H9 (cell line): Measurements from ENCODE around the gene MGAT5. TPM values are rescaled to one million over a fixed set of nuclear protein-coding genes. Genes with fewer than 3 reads are reported as not detected.

Source experiments
- DNase-seq: peaks from one replicate; pipeline ENCODE4 v3.0.0-alpha.2; 2017
- H2AFZ ChIP-seq: one replicate; pipeline ENCODE4 v1.6.1; 2013; ENCODE audit warnings: mild to moderate bottlenecking, low read length, control low read depth, moderate library complexity
- H2AK5ac ChIP-seq: 2 replicates; pipeline ENCODE4 v1.6.1; 2013; ENCODE audit warnings: low read length, control low read depth, mixed read lengths; ENCODE audit not compliant: insufficient read length
- H2BK120ac ChIP-seq: one replicate; pipeline ENCODE4 v1.6.1; 2013; ENCODE audit warnings: low read depth, mild to moderate bottlenecking, low read length, control low read depth, inconsistent platforms; ENCODE audit not compliant: poor library complexity, severe bottlenecking
- H2BK12ac ChIP-seq: 2 replicates; pipeline ENCODE4 v1.6.1; 2013; ENCODE audit warnings: low read length, control low read depth, mixed read lengths, low read depth; ENCODE audit not compliant: insufficient read length
- H2BK15ac ChIP-seq: 2 replicates; pipeline ENCODE4 v1.6.1; 2013; ENCODE audit warnings: low read depth, low read length, control low read depth
- H2BK20ac ChIP-seq: one replicate; pipeline ENCODE4 v1.6.1; 2013; ENCODE audit warnings: low read depth, mild to moderate bottlenecking, low read length, control low read depth, inconsistent platforms; ENCODE audit not compliant: poor library complexity, severe bottlenecking
- H2BK5ac ChIP-seq: 2 replicates; pipeline ENCODE4 v1.6.1; 2013; ENCODE audit warnings: low read length, control low read depth, mixed read lengths; ENCODE audit not compliant: insufficient read length
- H3K14ac ChIP-seq: 2 replicates; pipeline ENCODE4 v1.6.1; 2013; ENCODE audit warnings: low read length, control low read depth; ENCODE audit not compliant: insufficient read depth
- H3K18ac ChIP-seq: 2 replicates; pipeline ENCODE4 v1.6.1; 2013; ENCODE audit warnings: low read depth, mild to moderate bottlenecking, mixed read lengths, low read length, control low read depth; ENCODE audit not compliant: insufficient read length
- H3K23ac ChIP-seq: 2 replicates; pipeline ENCODE4 v1.6.1; 2013; ENCODE audit warnings: low read length, control low read depth, mixed read lengths, low read depth; ENCODE audit not compliant: insufficient read length
- H3K23me2 ChIP-seq: 2 replicates; pipeline ENCODE4 v1.6.1; 2013; ENCODE audit warnings: low read depth, mild to moderate bottlenecking, mixed read lengths, low read length, control low read depth; ENCODE audit not compliant: insufficient read length, poor library complexity, severe bottlenecking
- H3K27ac ChIP-seq: 2 replicates; pipeline ENCODE4 v1.5.1; 2013; ENCODE audit warnings: low read length, control low read depth, mixed read lengths, low read depth; ENCODE audit not compliant: insufficient read length
- H3K27me3 ChIP-seq: 2 replicates; pipeline ENCODE4 v1.6.1; 2013; ENCODE audit warnings: low read length, control low read depth, inconsistent platforms; ENCODE audit not compliant: insufficient read depth
- H3K4ac ChIP-seq: 2 replicates; pipeline ENCODE4 v1.6.1; 2013; ENCODE audit warnings: low read depth, mild to moderate bottlenecking, control low read depth, inconsistent platforms, low read length, moderate library complexity
- H3K4me1 ChIP-seq: 2 replicates; pipeline ENCODE4 v1.6.1; 2013; ENCODE audit warnings: low read length, control low read depth, inconsistent platforms; ENCODE audit not compliant: insufficient read depth
- H3K4me2 ChIP-seq: 2 replicates; pipeline ENCODE4 v1.6.1; 2013; ENCODE audit warnings: low read length, control low read depth, mixed read lengths; ENCODE audit not compliant: insufficient read length, insufficient read depth
- H3K56ac ChIP-seq: 2 replicates; pipeline ENCODE4 v1.6.1; 2013; ENCODE audit warnings: low read depth, mild to moderate bottlenecking, mixed read lengths, low read length, control low read depth; ENCODE audit not compliant: insufficient read length
- H3K79me1 ChIP-seq: 2 replicates; pipeline ENCODE4 v1.6.1; 2013; ENCODE audit warnings: low read depth, mild to moderate bottlenecking, moderate library complexity, low read length, control low read depth, inconsistent platforms; ENCODE audit not compliant: insufficient read depth, poor library complexity, severe bottlenecking
- H3K79me2 ChIP-seq: 2 replicates; pipeline ENCODE4 v1.6.1; 2013; ENCODE audit warnings: low read length, control low read depth, inconsistent platforms; ENCODE audit not compliant: insufficient read depth
- H3K9ac ChIP-seq: 2 replicates; pipeline ENCODE4 v1.6.1; 2013; ENCODE audit warnings: low read length, control low read depth, mixed read lengths; ENCODE audit not compliant: insufficient read length; ENCODE audit errors: extremely low read depth
- H3K9me3 ChIP-seq: one replicate; pipeline ENCODE4 v1.6.1; 2013; ENCODE audit warnings: low read depth, low read length, inconsistent platforms; ENCODE audit not compliant: control insufficient read depth
- H3T11ph ChIP-seq: one replicate; pipeline ENCODE4 v1.6.1; 2013; ENCODE audit warnings: mild to moderate bottlenecking, low read length, control low read depth, inconsistent platforms
- H4K20me1 ChIP-seq: one replicate; pipeline ENCODE4 v1.6.1; 2013; ENCODE audit not compliant: control insufficient read depth, insufficient read length, insufficient read depth
- H4K5ac ChIP-seq: 2 replicates; pipeline ENCODE4 v1.6.1; 2013; ENCODE audit warnings: low read depth, mild to moderate bottlenecking, mixed read lengths, low read length, control low read depth; ENCODE audit not compliant: insufficient read length
- H4K8ac ChIP-seq: replicated peaks from 2 replicates; pipeline ENCODE4 v1.6.1; 2013; ENCODE audit warnings: low read length, control low read depth, mixed read lengths, low read depth; ENCODE audit not compliant: insufficient read length
- H4K91ac ChIP-seq: 2 replicates; pipeline ENCODE4 v1.6.1; 2013; ENCODE audit warnings: low read depth, mild to moderate bottlenecking, moderate library complexity, mixed read lengths, low read length, control low read depth; ENCODE audit not compliant: insufficient read length
- H3K27ac Mint-ChIP-seq, 3 experiments: 2 replicates in 2 of 3; 3 replicates in 1 of 3; pipeline ENCODE4 v1.8.0; 2020 to 2021; ENCODE audit warnings: mixed read lengths in 3 of 3, mild to moderate bottlenecking in 1 of 3, moderate library complexity in 1 of 3
- H3K27me3 Mint-ChIP-seq: 2 replicates; pipeline ENCODE4 v1.8.0; 2021; ENCODE audit warnings: low read depth, mild to moderate bottlenecking, moderate library complexity, mixed read lengths
- H3K36me3 Mint-ChIP-seq, 3 experiments: 2 replicates in 2 of 3; 3 replicates in 1 of 3; pipeline ENCODE4 v1.8.0; 2020 to 2021; ENCODE audit warnings: low read depth in 3 of 3, mixed read lengths in 3 of 3; ENCODE audit not compliant: insufficient read depth in 1 of 3
- H3K4me1 Mint-ChIP-seq, 2 experiments: 2 replicates each; pipeline ENCODE4 v1.8.0; 2020; ENCODE audit warnings: mixed read lengths in 2 of 2
- H3K4me3 Mint-ChIP-seq, 2 experiments: 2 replicates in 1 of 2; 3 replicates in 1 of 2; pipeline ENCODE4 v1.8.0; 2020 to 2021; ENCODE audit warnings: mild to moderate bottlenecking in 2 of 2, mixed read lengths in 2 of 2, moderate library complexity in 1 of 2
- H3K9me3 Mint-ChIP-seq, 2 experiments: 2 replicates in 1 of 2; 3 replicates in 1 of 2; pipeline ENCODE4 v1.8.0; 2020; ENCODE audit warnings: mild to moderate bottlenecking in 2 of 2, mixed read lengths in 2 of 2, moderate library complexity in 1 of 2
- WGBS: extraction: QIAGEN DNeasy Blood & Tissue Kit; methylation state at CpG from one replicate; pipeline ENCODE4 v1.1.7; 2013; ENCODE audit warnings: missing lambda C conversion rate, low lambda C conversion rate, mixed read lengths; ENCODE audit not compliant: insufficient read length; ENCODE audit errors: extremely low coverage; 5-methylcytosine and 5-hydroxymethylcytosine counted together
- total RNA-seq: library from RNA; stranded (reverse); gene quantifications from 2 replicates; pipeline ENCODE4 v1.2.1, GENCODE V29; 2021
- TF ChIP-seq, protein P1 (sequence below): fragments of 200-600 bp; sonication (generic); conservative IDR thresholded peaks from 3 replicates; pipeline ENCODE4 v1.8.0; 2021; ENCODE audit warnings: antibody characterized with exemption, mild to moderate bottlenecking

Gene MGAT5
- total RNA-seq, 1 experiment from 2014 or later = 25.7 TPM

DNA sequence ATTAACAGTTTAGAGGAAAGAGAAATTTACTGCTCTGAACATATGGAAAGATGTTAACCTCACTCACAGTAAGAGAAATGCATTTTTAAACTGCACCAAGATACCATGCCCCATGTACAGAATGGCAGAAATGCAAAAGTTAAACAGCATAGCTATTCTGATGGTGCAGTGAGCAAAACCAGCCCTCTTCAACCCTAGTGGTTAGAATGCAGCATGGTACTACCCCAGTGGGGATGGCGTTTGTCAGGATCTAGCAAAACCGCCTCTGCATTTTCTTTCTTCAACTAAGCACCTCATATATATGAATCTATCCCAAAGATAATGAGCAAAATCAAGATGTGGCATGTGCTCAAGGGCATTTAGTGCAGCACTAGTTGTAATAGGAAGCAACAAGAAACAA lies 98.0 kb downstream of the MGAT5 start:
- no peak overlapping the region for H4K5ac ChIP-seq
- no peak overlapping the region for H2BK12ac ChIP-seq
- no peak overlapping the region for H2BK5ac ChIP-seq
- H4K8ac ChIP-seq = no peak overlapping the region
- H3K23me2 ChIP-seq = no peaks in the 10 kb centered on the region
- no peak overlapping the region for H3K4me2 ChIP-seq
- H3K23ac ChIP-seq = no peak overlapping the region
- TF ChIP-seq, protein P1, sequence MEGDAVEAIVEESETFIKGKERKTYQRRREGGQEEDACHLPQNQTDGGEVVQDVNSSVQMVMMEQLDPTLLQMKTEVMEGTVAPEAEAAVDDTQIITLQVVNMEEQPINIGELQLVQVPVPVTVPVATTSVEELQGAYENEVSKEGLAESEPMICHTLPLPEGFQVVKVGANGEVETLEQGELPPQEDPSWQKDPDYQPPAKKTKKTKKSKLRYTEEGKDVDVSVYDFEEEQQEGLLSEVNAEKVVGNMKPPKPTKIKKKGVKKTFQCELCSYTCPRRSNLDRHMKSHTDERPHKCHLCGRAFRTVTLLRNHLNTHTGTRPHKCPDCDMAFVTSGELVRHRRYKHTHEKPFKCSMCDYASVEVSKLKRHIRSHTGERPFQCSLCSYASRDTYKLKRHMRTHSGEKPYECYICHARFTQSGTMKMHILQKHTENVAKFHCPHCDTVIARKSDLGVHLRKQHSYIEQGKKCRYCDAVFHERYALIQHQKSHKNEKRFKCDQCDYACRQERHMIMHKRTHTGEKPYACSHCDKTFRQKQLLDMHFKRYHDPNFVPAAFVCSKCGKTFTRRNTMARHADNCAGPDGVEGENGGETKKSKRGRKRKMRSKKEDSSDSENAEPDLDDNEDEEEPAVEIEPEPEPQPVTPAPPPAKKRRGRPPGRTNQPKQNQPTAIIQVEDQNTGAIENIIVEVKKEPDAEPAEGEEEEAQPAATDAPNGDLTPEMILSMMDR = peak; percentile 49
- H3T11ph ChIP-seq = no peak overlapping the region
- no peak overlapping the region for H2AK5ac ChIP-seq
- H2BK20ac ChIP-seq = no peak overlapping the region
- H3K27me3 Mint-ChIP-seq = no peaks in the 10 kb centered on the region
- no peak overlapping the region for H2AFZ ChIP-seq
- H3K4me3 Mint-ChIP-seq = no peak overlapping the region
- no peaks in the 10 kb centered on the region for H3K27me3 ChIP-seq
- WGBS = no CpG with 5 or more reads among the region's 2 CpGs
- no peaks in the 10 kb centered on the region for H3K79me2 ChIP-seq
- H3K18ac ChIP-seq = no peak overlapping the region
- no peak overlapping the region for H3K14ac ChIP-seq
- H3K4me1 Mint-ChIP-seq = no peaks in the 10 kb centered on the region
- DNase-seq = no peak
- H3K9me3 Mint-ChIP-seq = no peaks in the 10 kb centered on the region
- H3K79me1 ChIP-seq = no peaks in the 10 kb centered on the region
- no peaks in the 10 kb centered on the region; a peak in 2 of 7 replicates for H3K36me3 Mint-ChIP-seq
- H3K9ac ChIP-seq = no peak overlapping the region
- H2BK120ac ChIP-seq = no peak overlapping the region
- H3K56ac ChIP-seq = no peak overlapping the region
- H2BK15ac ChIP-seq = no peak overlapping the region
- H3K27ac Mint-ChIP-seq = no peak overlapping the region
- H3K4me1 ChIP-seq = no peaks in the 10 kb centered on the region
- no peak overlapping the region for H3K27ac ChIP-seq
- H4K20me1 ChIP-seq = no peaks in the 10 kb centered on the region
- H3K4ac ChIP-seq = no peak overlapping the region
- no peaks in the 10 kb centered on the region for H3K9me3 ChIP-seq
- no peak overlapping the region for H4K91ac ChIP-seq
